GM12892 (cell line): Measurements from ENCODE around the gene TENM4.

Experiments
- POLR2A ChIP-seq: IDR thresholded peaks from 2 replicates; pipeline ENCODE4 v1.6.1; 2011; ENCODE audit warnings: low read depth, low read length, control low read depth
- POLR2AphosphoS5 ChIP-seq: IDR thresholded peaks from 2 replicates; pipeline ENCODE4 v1.6.1; 2011; ENCODE audit warnings: low read depth, low read length, control low read depth
- TAF1 ChIP-seq: IDR thresholded peaks from 2 replicates; pipeline ENCODE4 v1.6.1; 2011; ENCODE audit warnings: low read depth, mild to moderate bottlenecking, control low read depth, low read length, borderline replicate concordance

DNA sequence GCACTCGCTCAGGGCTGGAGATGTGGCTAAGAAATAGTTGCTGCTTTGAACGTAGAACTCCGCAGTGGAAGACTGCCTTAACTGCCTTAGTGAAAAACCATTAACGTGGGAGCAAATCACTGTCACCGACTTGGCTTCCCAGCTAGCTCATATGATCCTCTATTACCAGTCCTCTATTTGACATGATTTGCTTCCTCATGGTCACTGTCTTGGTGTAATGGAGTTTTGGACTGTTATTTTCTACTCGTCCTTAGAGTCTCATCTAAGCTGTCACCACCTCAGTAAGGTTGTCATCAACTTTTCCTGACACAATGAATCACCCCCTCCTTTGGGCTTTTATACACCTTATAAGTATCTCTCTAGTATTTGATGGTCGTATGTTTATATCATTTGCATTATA, 699.1 kb downstream of the TENM4 start:
- TF ChIP-seq POLR2A (no peak), TAF1 (no peak), POLR2AphosphoS5 (no peak)
